ENCODE results near the gene ATF6.

ATF6 gene

GRCh38 chr1:161905269-161905884 lies 139.3 kb downstream of the ATF6 start:
- DNase-seq = no peak

GRCh38 chr1:161907265-161907664 lies 141.1 kb downstream of the ATF6 start:
- DNase-seq = no peak

GRCh38 chr1:161908264-161908663 lies 142.1 kb downstream of the ATF6 start:
- no peak for DNase-seq

- DNase-seq = no peak
Observed at GRCh38 chr1:161910604-161911003, 144.5 kb downstream of the ATF6 start.

GRCh38 chr1:161913482-161914140 lies 147.5 kb downstream of the ATF6 start:
- no peak for DNase-seq

- no peak for DNase-seq
Observed at GRCh38 chr1:161914595-161914994, 148.5 kb downstream of the ATF6 start.

GRCh38 chr1:161915051-161915503 lies 149.0 kb downstream of the ATF6 start:
- no peak for DNase-seq

- no peak for DNase-seq
Observed at GRCh38 chr1:161915978-161916377, 149.9 kb downstream of the ATF6 start.

GRCh38 chr1:161919229-161919628 lies 153.1 kb downstream of the ATF6 start:
- DNase-seq = no peak

- DNase-seq = no peak
Observed at GRCh38 chr1:161921491-161921890, 155.4 kb downstream of the ATF6 start.

- DNase-seq = no peak
Observed at GRCh38 chr1:161921990-161922389, 155.9 kb downstream of the ATF6 start.

- no peak for DNase-seq
Observed at GRCh38 chr1:161928056-161928455, 161.9 kb downstream of the ATF6 start.

- no peak for DNase-seq
Observed at GRCh38 chr1:161929137-161929536, 163.0 kb downstream of the ATF6 start.

GRCh38 chr1:161930064-161930463 lies 163.9 kb downstream of the ATF6 start:
- DNase-seq = no peak

GRCh38 chr1:161932668-161933067 lies 166.5 kb downstream of the ATF6 start:
- DNase-seq = no peak

GRCh38 chr1:161933592-161934588 lies 167.8 kb downstream of the ATF6 start:
- DNase-seq = no peak

- DNase-seq = no peak
Observed at GRCh38 chr1:161935264-161935663, 169.1 kb downstream of the ATF6 start.

- no peak for DNase-seq
Observed at GRCh38 chr1:161936786-161937185, 170.7 kb downstream of the ATF6 start.

- no peak for DNase-seq
Observed at GRCh38 chr1:161940866-161941591, 174.9 kb downstream of the ATF6 start.

- DNase-seq = no peak
Observed at GRCh38 chr1:161941726-161942436, 175.8 kb downstream of the ATF6 start.

GRCh38 chr1:161943737-161944136 lies 177.6 kb downstream of the ATF6 start:
- DNase-seq = peak; percentile 26

GRCh38 chr1:161944381-161944780 lies 178.3 kb downstream of the ATF6 start:
- no peak for DNase-seq

Data from NCI-H1092 treated with DMSO at 0.1 percent for 48 hours (cell line).